Measurements from ENCODE around the gene SORCS3. TPM values are rescaled to one million over a fixed set of nuclear protein-coding genes. Genes with fewer than 3 reads are reported as not detected.

The SORCS3 gene
- total and polyA plus RNA-seq, 2 of the 4 experiments (the other 2 are of a cell fraction) = not detected

GRCh38 chr10:104614245-104614831 is 26.8 kb upstream of the SORCS3 start:
- no peak overlapping the region for H3K9ac ChIP-seq (ENCODE audit: low read depth, low read length)
- intact Hi-C loops (cut with micrococcal nuclease) = loop anchor here (1.0 kb wide), 1 partner anchor 208 kb away; no protein-coding TSS in a partner anchor
- WGBS, 2 experiments (ENCODE audit: extremely low coverage in 2 of 2, insufficient read length in 1 of 2) = no CpG with 5 or more reads among the region's 6 CpGs
- H4K8ac ChIP-seq (ENCODE audit: low read depth in 2 of 2, low read length in 2 of 2) = no peak overlapping the region
- DNase-seq = peak; percentile 3
- H2AK9ac ChIP-seq (replicated peaks; ENCODE audit: low read depth, low read length, poor library complexity) = no peak overlapping the region
- H2BK120ac ChIP-seq (ENCODE audit: low read depth, low read length) = no peak overlapping the region
- no peak for ATAC-seq (ENCODE audit: low read depth)
- H4K5ac ChIP-seq (ENCODE audit: low read depth, low read length) = no peak overlapping the region
- in situ Hi-C loops (cut with MboI; ENCODE audit: low sequenced_read_pairs) = no loop called here
- TF ChIP-seq FOS (IDR thresholded peaks at IDR 0.05; ENCODE audit: low read depth, low read length) (no peak), MAFK (IDR thresholded peaks at IDR 0.05; ENCODE audit: low read depth, low read length) (no peak), BHLHE40 (IDR thresholded peaks at IDR 0.05; ENCODE audit: low read depth, low read length) (no peak), SMC3 (IDR thresholded peaks at IDR 0.05; ENCODE audit: low read depth, low read length) (peak; percentile 47), MAZ (IDR thresholded peaks at IDR 0.05; ENCODE audit: borderline replicate concordance, low read depth, low read length) (no peak), POLR2A (IDR thresholded peaks at IDR 0.05; ENCODE audit: low read depth, low read length) (no peak), ELK1 (IDR thresholded peaks at IDR 0.05; ENCODE audit: borderline replicate concordance, low read depth, low read length) (no peak), RFX5 (IDR thresholded peaks at IDR 0.05; ENCODE audit: low read depth, low read length) (no peak), CEBPB (IDR thresholded peaks at IDR 0.05; ENCODE audit: low read depth, low read length) (no peak), USF2 (IDR thresholded peaks at IDR 0.05; ENCODE audit: low read depth, low read length) (no peak), RCOR1 (IDR thresholded peaks at IDR 0.05; ENCODE audit: insufficient replicate concordance, low read length) (no peak), CHD1 (IDR thresholded peaks at IDR 0.05; ENCODE audit: low read depth, low read length) (no peak), CTCF (conservative IDR thresholded peaks at IDR 0.05; ENCODE audit: low read depth, low read length) (peak; percentile 46), NFE2L2 (IDR thresholded peaks at IDR 0.05; ENCODE audit: low read depth, low read length) (no peak), MXI1 (IDR thresholded peaks at IDR 0.05; ENCODE audit: borderline replicate concordance, low read depth, low read length) (no peak), RAD21 (IDR thresholded peaks at IDR 0.05; ENCODE audit: low read length) (peak; percentile 35)
- no peak overlapping the region for H3K23ac ChIP-seq (ENCODE audit: low read depth, low read length)
- H2BK15ac ChIP-seq (ENCODE audit: low read depth, low read length) = no peak overlapping the region
- dilution Hi-C loops (cut with HindIII; ENCODE audit: low sequenced_read_pairs, unreplicated experiment) = no loop called here
- no peaks in the 10 kb centered on the region for H3K36me3 ChIP-seq (ENCODE audit: control insufficient read depth, insufficient read depth, low read length)
- no peak overlapping the region for H3K56ac ChIP-seq (ENCODE audit: extremely low read depth, insufficient read depth, low read length)
- no peaks in the 10 kb centered on the region for H3K79me1 ChIP-seq (ENCODE audit: low read depth in 1 of 2, low read length in 2 of 2)
- no peak overlapping the region for H3K4me2 ChIP-seq (ENCODE audit: low read depth, low read length)
- H3K18ac ChIP-seq (ENCODE audit: low read depth, low read length) = no peak overlapping the region
- H4K20me1 ChIP-seq (ENCODE audit: insufficient read depth, low read length) = no peaks in the 10 kb centered on the region
- BruUV-seq (replicated peaks) = no TSS peak
- H3K14ac ChIP-seq (replicated peaks; ENCODE audit: low read depth, low read length) = no peak overlapping the region
- H3K9me3 ChIP-seq (ENCODE audit: control insufficient read depth, insufficient read depth, low read length) = no peaks in the 10 kb centered on the region
- H2BK20ac ChIP-seq (ENCODE audit: low read depth, low read length) = no peak overlapping the region
- H4K91ac ChIP-seq (ENCODE audit: insufficient read depth, low read depth, low read length) = no peak overlapping the region
- ChIA-PET POLR2A (ENCODE audit: unreplicated experiment) (no interaction called here), CTCF (interaction anchor here (0.6 kb wide), 1 partner anchor 311 kb away, joined by 3 read pairs; no protein-coding TSS in a partner anchor)
- no peak overlapping the region for H2AFZ ChIP-seq (replicated peaks; ENCODE audit: low read length, poor library complexity)
- H3K4me3 ChIP-seq (ENCODE audit: insufficient read depth, low read depth, low read length) = no peak overlapping the region
- H3K9me1 ChIP-seq (ENCODE audit: insufficient read depth, low read length) = no peaks in the 10 kb centered on the region
- H3K27ac ChIP-seq (ENCODE audit: insufficient read depth, low read length) = no peak overlapping the region
- H3K4me1 ChIP-seq (ENCODE audit: control insufficient read depth, insufficient read depth, low read length) = no peaks in the 10 kb centered on the region
- H3K27me3 ChIP-seq (ENCODE audit: control insufficient read depth, insufficient read depth, low read length) = no peaks in the 10 kb centered on the region
- no peak overlapping the region for H2AK5ac ChIP-seq (ENCODE audit: low read depth, low read length)
- no peak overlapping the region for H3K4ac ChIP-seq (ENCODE audit: low read depth, low read length)
- H2BK5ac ChIP-seq (ENCODE audit: low read depth, low read length, poor library complexity, severe bottlenecking) = no peak overlapping the region

All from IMR-90 (cell line).